Measurements from ENCODE around the gene ATP8B4. TPM values are rescaled to one million over a fixed set of nuclear protein-coding genes. Genes with fewer than 3 reads are reported as not detected.
A peak's percentile ranks its signal among the peaks of the same experiment; 100 is the strongest.

ATP8B4 gene
- total and polyA plus RNA-seq, 2 donors (not counting 1 experiment from before 2014, with no cell fraction given), result 3.5 to 19.5 TPM

DNA sequence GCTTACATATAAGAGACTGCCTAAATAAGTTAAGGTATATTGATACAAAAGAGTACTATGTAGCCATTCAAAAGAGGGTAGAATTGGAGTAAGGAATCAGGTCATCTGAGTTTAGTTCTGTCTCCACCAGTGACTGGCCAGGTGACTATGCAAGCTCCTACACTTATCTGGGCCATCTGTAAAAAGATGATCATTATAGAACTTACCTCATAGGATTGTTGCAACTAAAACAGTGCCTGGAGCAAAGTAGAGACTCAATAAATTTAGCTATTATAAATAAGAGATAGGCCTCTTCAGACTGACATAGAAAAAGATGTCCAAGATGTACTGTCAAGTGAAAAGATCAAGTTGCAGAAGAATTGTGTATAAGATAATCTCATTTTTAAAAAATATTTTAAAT is 1.7 kb upstream of the ATP8B4 start:
- no peaks in the 10 kb centered on the region for H3K4me1 ChIP-seq (ENCODE audit: control insufficient read depth, extremely low read depth, insufficient read depth, low read length)
- H3K9ac ChIP-seq (ENCODE audit: insufficient read depth, low read length), result no peak overlapping the region
- no peaks in the 10 kb centered on the region for H4K20me1 ChIP-seq (ENCODE audit: control insufficient read depth, extremely low read depth, insufficient read depth, low read length)
- H2AFZ ChIP-seq (ENCODE audit: low read length), result no peak overlapping the region
- H3K36me3 ChIP-seq (ENCODE audit: control insufficient read depth, insufficient read depth, low read length), result no peaks in the 10 kb centered on the region
- no peaks in the 10 kb centered on the region for H3K27me3 ChIP-seq (ENCODE audit: control insufficient read depth, insufficient read depth, low read length)
- DNase-seq (ENCODE audit: low read depth in 2 of 2), result no peak
- H3K79me2 ChIP-seq (ENCODE audit: control insufficient read depth, insufficient read depth, low read length), result no peaks in the 10 kb centered on the region
- TF ChIP-seq, protein P1, sequence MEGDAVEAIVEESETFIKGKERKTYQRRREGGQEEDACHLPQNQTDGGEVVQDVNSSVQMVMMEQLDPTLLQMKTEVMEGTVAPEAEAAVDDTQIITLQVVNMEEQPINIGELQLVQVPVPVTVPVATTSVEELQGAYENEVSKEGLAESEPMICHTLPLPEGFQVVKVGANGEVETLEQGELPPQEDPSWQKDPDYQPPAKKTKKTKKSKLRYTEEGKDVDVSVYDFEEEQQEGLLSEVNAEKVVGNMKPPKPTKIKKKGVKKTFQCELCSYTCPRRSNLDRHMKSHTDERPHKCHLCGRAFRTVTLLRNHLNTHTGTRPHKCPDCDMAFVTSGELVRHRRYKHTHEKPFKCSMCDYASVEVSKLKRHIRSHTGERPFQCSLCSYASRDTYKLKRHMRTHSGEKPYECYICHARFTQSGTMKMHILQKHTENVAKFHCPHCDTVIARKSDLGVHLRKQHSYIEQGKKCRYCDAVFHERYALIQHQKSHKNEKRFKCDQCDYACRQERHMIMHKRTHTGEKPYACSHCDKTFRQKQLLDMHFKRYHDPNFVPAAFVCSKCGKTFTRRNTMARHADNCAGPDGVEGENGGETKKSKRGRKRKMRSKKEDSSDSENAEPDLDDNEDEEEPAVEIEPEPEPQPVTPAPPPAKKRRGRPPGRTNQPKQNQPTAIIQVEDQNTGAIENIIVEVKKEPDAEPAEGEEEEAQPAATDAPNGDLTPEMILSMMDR (conservative IDR thresholded peaks at IDR 0.05 in 1 of 2, IDR thresholded peaks at IDR 0.05 in 1 of 2; ENCODE audit: low read depth in 1 of 2, low read length in 2 of 2), result no peak
- no peak for TF ChIP-seq EZH2 (IDR thresholded peaks at IDR 0.05; ENCODE audit: low read length, missing control alignments)
- no peak overlapping the region for H3K4me2 ChIP-seq (ENCODE audit: extremely low read depth, insufficient read depth, low read length)
- no peaks in the 10 kb centered on the region for H3K9me3 ChIP-seq (ENCODE audit: control insufficient read depth, insufficient read depth, low read depth, low read length)
- no peak overlapping the region for H3K27ac ChIP-seq (ENCODE audit: insufficient read depth, low read length)
- no peak overlapping the region for H3K4me3 ChIP-seq (replicated peaks in 1 of 4; ENCODE audit: control extremely low read depth in 1 of 4, insufficient read depth in 1 of 4, low read depth in 3 of 4, low read length in 4 of 4)

DNA sequence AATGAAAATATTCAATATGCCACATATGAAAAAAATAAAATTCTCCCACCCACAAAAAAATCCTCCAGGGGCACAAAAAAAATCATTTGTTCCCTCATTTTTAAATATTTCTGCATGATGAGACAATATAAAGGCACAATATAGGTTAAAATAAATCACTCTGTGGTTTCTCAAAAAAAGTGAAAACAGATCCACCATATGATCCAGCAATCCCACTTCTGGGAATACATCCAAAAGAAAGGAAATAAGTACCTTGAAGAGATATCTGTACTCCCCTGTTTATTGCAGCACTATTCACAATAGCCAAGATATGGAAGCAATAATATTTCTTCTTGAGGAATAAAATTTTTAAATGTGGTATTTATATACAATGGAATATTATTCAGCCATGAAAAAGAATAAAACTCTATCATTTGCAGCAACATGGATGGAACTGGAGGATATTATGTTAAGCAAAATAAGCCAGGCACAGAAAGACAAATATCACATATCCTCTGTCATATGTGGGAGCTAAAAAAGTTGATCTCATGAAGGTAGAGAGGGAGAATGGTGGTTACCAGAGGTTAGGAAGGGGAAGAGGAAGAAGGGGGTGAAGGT is 1.5 kb downstream of the ATP8B4 start:
- Histone ChIP-seq H3K27me3 (ENCODE audit: control insufficient read depth, insufficient read depth, low read length) (no peaks in the 10 kb centered on the region), H3K79me2 (ENCODE audit: control insufficient read depth, insufficient read depth, low read length) (no peaks in the 10 kb centered on the region)

DNA sequence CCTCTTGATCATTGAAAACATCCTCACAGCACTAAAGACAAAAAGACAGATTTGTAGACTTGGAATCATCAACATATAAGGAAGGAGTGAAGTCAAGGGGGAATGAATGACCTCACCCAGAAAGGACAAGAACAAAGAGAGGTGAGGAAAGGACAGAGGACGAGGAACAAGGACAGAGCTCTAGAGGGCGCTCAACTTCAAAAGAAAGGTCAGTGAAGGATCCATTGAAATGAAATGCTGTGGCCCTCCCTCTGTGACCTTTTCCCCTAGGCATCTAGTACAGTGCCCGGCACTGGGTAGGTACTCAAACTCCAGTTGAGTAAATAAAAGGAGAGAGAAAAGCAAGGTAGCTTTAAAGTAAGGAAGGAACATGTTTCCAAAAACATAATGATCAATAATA is 2.6 kb downstream of the ATP8B4 start:
- no peak overlapping the region for H3K4me3 ChIP-seq (replicated peaks in 1 of 4; ENCODE audit: control extremely low read depth in 1 of 4, insufficient read depth in 1 of 4, low read depth in 3 of 4, low read length in 4 of 4)
- no peak overlapping the region for H2AFZ ChIP-seq (ENCODE audit: low read length)
- H3K36me3 ChIP-seq (ENCODE audit: control insufficient read depth, insufficient read depth, low read length), result no peaks in the 10 kb centered on the region
- no peaks in the 10 kb centered on the region for H3K27me3 ChIP-seq (ENCODE audit: control insufficient read depth, insufficient read depth, low read length)
- no peak for TF ChIP-seq EZH2 (IDR thresholded peaks at IDR 0.05; ENCODE audit: low read length, missing control alignments)
- TF ChIP-seq, protein P1 (conservative IDR thresholded peaks at IDR 0.05 in 1 of 2, IDR thresholded peaks at IDR 0.05 in 1 of 2; ENCODE audit: low read depth in 1 of 2, low read length in 2 of 2), result peak; percentile 15 to 54
- no peak overlapping the region for H3K4me2 ChIP-seq (ENCODE audit: extremely low read depth, insufficient read depth, low read length)
- no peaks in the 10 kb centered on the region for H4K20me1 ChIP-seq (ENCODE audit: control insufficient read depth, extremely low read depth, insufficient read depth, low read length)
- no peak overlapping the region for H3K9ac ChIP-seq (ENCODE audit: insufficient read depth, low read length)
- peak in 1 of 2 donors; percentile 57 for DNase-seq (ENCODE audit: low read depth in 2 of 2)
- no peaks in the 10 kb centered on the region for H3K4me1 ChIP-seq (ENCODE audit: control insufficient read depth, extremely low read depth, insufficient read depth, low read length)
- no peaks in the 10 kb centered on the region for H3K9me3 ChIP-seq (ENCODE audit: control insufficient read depth, insufficient read depth, low read depth, low read length)
- H3K27ac ChIP-seq (ENCODE audit: insufficient read depth, low read length), result no peak overlapping the region
- no peaks in the 10 kb centered on the region for H3K79me2 ChIP-seq (ENCODE audit: control insufficient read depth, insufficient read depth, low read length)

More for the DNA sequence above, 1.5 kb downstream of the ATP8B4 start:
- Histone ChIP-seq H3K4me3 (replicated peaks in 1 of 4; ENCODE audit: control extremely low read depth in 1 of 4, insufficient read depth in 1 of 4, low read depth in 3 of 4, low read length in 4 of 4) (no peak overlapping the region), H2AFZ (ENCODE audit: low read length) (no peak overlapping the region), H4K20me1 (ENCODE audit: control insufficient read depth, extremely low read depth, insufficient read depth, low read length) (no peaks in the 10 kb centered on the region), H3K4me2 (ENCODE audit: extremely low read depth, insufficient read depth, low read length) (no peak overlapping the region), H3K9me3 (ENCODE audit: control insufficient read depth, insufficient read depth, low read depth, low read length) (no peaks in the 10 kb centered on the region), H3K36me3 (ENCODE audit: control insufficient read depth, insufficient read depth, low read length) (no peaks in the 10 kb centered on the region), H3K4me1 (ENCODE audit: control insufficient read depth, extremely low read depth, insufficient read depth, low read length) (no peaks in the 10 kb centered on the region), H3K9ac (ENCODE audit: insufficient read depth, low read length) (no peak overlapping the region), H3K27ac (ENCODE audit: insufficient read depth, low read length) (no peak overlapping the region)
- TF ChIP-seq, protein P1 (conservative IDR thresholded peaks at IDR 0.05 in 1 of 2, IDR thresholded peaks at IDR 0.05 in 1 of 2; ENCODE audit: low read depth in 1 of 2, low read length in 2 of 2), result no peak
- TF ChIP-seq EZH2 (IDR thresholded peaks at IDR 0.05; ENCODE audit: low read length, missing control alignments), result no peak
- no peak for DNase-seq (ENCODE audit: low read depth in 2 of 2)
